H1 (cell line): Measurements from ENCODE around the gene SIRT3. TPM values are rescaled to one million over a fixed set of nuclear protein-coding genes. Genes with fewer than 3 reads are reported as not detected.

ENCODE experiments used
- CTCF ChIA-PET: fragments of 300-600 bp; sonication (Branson Sonifier 250); formaldehyde crosslinking; loops from one replicate; lab custom pipeline; 2021; ENCODE audit not compliant: partially characterized antibody; lab: Charles Lee
- POLR2A ChIA-PET: fragments of 300-600 bp; sonication (Branson Sonifier 250); formaldehyde crosslinking; loops from one replicate; lab custom pipeline; 2021; ENCODE audit warnings: inconsistent platforms; ENCODE audit not compliant: partially characterized antibody; lab: Charles Lee
- DNase-seq, 2 experiments: peaks; one replicate each; pipeline versions ENCODE4 v3.0.0 to v3.0.0-alpha.2; 2010 to 2022; ENCODE audit warnings: low spot score in 2 of 2, low read depth in 1 of 2, mixed read lengths in 1 of 2
- FAIRE-seq: peaks from 2 replicates; lab custom pipeline; 2011; peaks lifted over from hg19 to GRCh38; lab: Jason Lieb, UNC
- H2AFZ ChIP-seq: 2 replicates; pipeline ENCODE4 v1.8.1; 2012; ENCODE audit warnings: low read length, inconsistent platforms
- H2AK5ac ChIP-seq: 2 replicates; pipeline ENCODE4 v1.6.1; 2013; ENCODE audit warnings: low read depth, low read length
- H2BK120ac ChIP-seq: replicated peaks from 2 replicates; pipeline ENCODE3; 2013; ENCODE audit warnings: low read depth, low read length, inconsistent platforms
- H2BK12ac ChIP-seq: 2 replicates; pipeline ENCODE4 v1.6.1; 2013; ENCODE audit warnings: low read depth, low read length
- H2BK15ac ChIP-seq: 2 replicates; pipeline ENCODE4 v1.6.1; 2013; ENCODE audit warnings: low read length
- H2BK20ac ChIP-seq: 2 replicates; pipeline ENCODE4 v1.6.1; 2013; ENCODE audit warnings: low read length
- H2BK5ac ChIP-seq: 2 replicates; pipeline ENCODE4 v1.6.1; 2013; ENCODE audit warnings: low read depth, low read length
- H3K14ac ChIP-seq: 2 replicates; pipeline ENCODE4 v1.6.1; 2013; ENCODE audit warnings: inconsistent platforms; ENCODE audit not compliant: insufficient read length
- H3K18ac ChIP-seq: 2 replicates; pipeline ENCODE4 v1.6.1; 2013; ENCODE audit warnings: low read length; ENCODE audit errors: extremely low read depth
- H3K23ac ChIP-seq: 2 replicates; pipeline ENCODE4 v1.6.1; 2013; ENCODE audit warnings: inconsistent platforms; ENCODE audit not compliant: insufficient read length
- H3K23me2 ChIP-seq: 2 replicates; pipeline ENCODE4 v1.6.1; 2013; ENCODE audit warnings: low read depth, low read length
- H3K27ac ChIP-seq: 2 replicates; pipeline ENCODE4 v1.6.1; 2011; ENCODE audit warnings: low read depth, low read length, inconsistent platforms
- H3K27me3 ChIP-seq, 4 experiments: replicated peaks in 1 of 4; 1 replicate in 1 of 4; 2 replicates in 3 of 4; pipeline versions ENCODE4 v1.6.1 to v1.8.1; 2011 to 2013; ENCODE audit warnings: low read length in 3 of 4, mild to moderate bottlenecking in 3 of 4, inconsistent platforms in 2 of 4, mixed read lengths in 2 of 4, moderate library complexity in 1 of 4; ENCODE audit not compliant: control insufficient read depth in 3 of 4, insufficient read depth in 3 of 4; ENCODE audit errors: extremely low read depth in 1 of 4
- H3K36me3 ChIP-seq, 4 experiments: 2 replicates each; pipeline versions ENCODE4 v1.6.1 to v1.8.1; 2011 to 2013; ENCODE audit warnings: mild to moderate bottlenecking in 4 of 4, low read length in 3 of 4, moderate library complexity in 2 of 4, control low read depth in 1 of 4, inconsistent platforms in 1 of 4; ENCODE audit not compliant: insufficient read depth in 4 of 4, control insufficient read depth in 2 of 4
- H3K4ac ChIP-seq: replicated peaks from 2 replicates; pipeline ENCODE3; 2013; ENCODE audit warnings: low read length, low read depth, mixed read lengths, inconsistent platforms; ENCODE audit not compliant: insufficient read length
- H3K4me1 ChIP-seq, 4 experiments: replicated peaks in 1 of 4; 1 replicate in 1 of 4; 2 replicates in 3 of 4; pipeline versions ENCODE4 v1.6.1 to v1.8.1; 2011 to 2013; ENCODE audit warnings: low read length in 3 of 4, inconsistent platforms in 2 of 4, mixed read lengths in 1 of 4; ENCODE audit not compliant: insufficient read depth in 4 of 4, control insufficient read depth in 3 of 4
- H3K4me2 ChIP-seq, 2 experiments: 2 replicates each; pipeline versions ENCODE4 v1.6.1 to v1.8.1; 2011 to 2013; ENCODE audit warnings: low read depth in 2 of 2, low read length in 2 of 2, control low read depth in 1 of 2, inconsistent platforms in 1 of 2, mild to moderate bottlenecking in 1 of 2; ENCODE audit not compliant: insufficient read depth in 1 of 2
- H3K4me3 ChIP-seq, 4 experiments: fragments of 200-600, 300-600 bp in 1 of 4; sonication (generic), shearing (Covaris generic), sonication (Bioruptor Twin) in 1 of 4; 2 replicates each; pipeline versions ENCODE4 v1.5.1 to v1.8.1; 2011 to 2016; ENCODE audit warnings: low read length in 4 of 4, low read depth in 3 of 4, control low read depth in 2 of 4, inconsistent platforms in 2 of 4, mild to moderate bottlenecking in 2 of 4, mixed read lengths in 1 of 4, moderate library complexity in 1 of 4; ENCODE audit not compliant: insufficient read depth in 2 of 4; ENCODE audit errors: extremely low read depth in 1 of 4
- H3K56ac ChIP-seq: replicated peaks from 2 replicates; pipeline ENCODE3; 2013; ENCODE audit warnings: low read depth, mild to moderate bottlenecking, mixed read lengths, low read length, inconsistent platforms; ENCODE audit not compliant: insufficient read length
- H3K79me1 ChIP-seq: 2 replicates; pipeline ENCODE4 v1.6.1; 2013; ENCODE audit warnings: low read depth, low read length, control low read depth
- H3K79me2 ChIP-seq, 2 experiments: 2 replicates each; pipeline versions ENCODE4 v1.6.1 to v1.8.1; 2012 to 2013; ENCODE audit warnings: low read length in 2 of 2, mild to moderate bottlenecking in 2 of 2, inconsistent platforms in 1 of 2; ENCODE audit not compliant: insufficient read depth in 2 of 2, control insufficient read depth in 1 of 2
- H3K9ac ChIP-seq, 4 experiments: replicated peaks in 1 of 4; 1 replicate in 1 of 4; 2 replicates in 3 of 4; pipeline versions ENCODE4 v1.6.1 to v1.8.1; 2011 to 2013; ENCODE audit warnings: low read depth in 3 of 4, low read length in 3 of 4, control low read depth in 2 of 4, mild to moderate bottlenecking in 2 of 4, moderate library complexity in 2 of 4, inconsistent platforms in 1 of 4; ENCODE audit errors: extremely low read depth in 1 of 4
- H3K9me3 ChIP-seq, 2 experiments: 2 replicates each; pipeline versions ENCODE4 v1.6.1 to v1.8.1; 2012 to 2013; ENCODE audit warnings: mild to moderate bottlenecking in 2 of 2, moderate library complexity in 2 of 2, control low read depth in 1 of 2, inconsistent platforms in 1 of 2, low read depth in 1 of 2, low read length in 1 of 2, mixed read lengths in 1 of 2; ENCODE audit not compliant: insufficient read depth in 2 of 2
- H4K20me1 ChIP-seq, 2 experiments: replicated peaks in 1 of 2; 2 replicates each; pipeline versions ENCODE3 to v1.8.1; 2011 to 2013; ENCODE audit warnings: inconsistent platforms in 2 of 2, low read length in 2 of 2, mild to moderate bottlenecking in 1 of 2; ENCODE audit not compliant: insufficient read depth in 2 of 2, control insufficient read depth in 1 of 2
- H4K5ac ChIP-seq: 2 replicates; pipeline ENCODE4 v1.6.1; 2013; ENCODE audit warnings: low read length, low read depth, mixed read lengths, inconsistent platforms; ENCODE audit not compliant: insufficient read length
- H4K8ac ChIP-seq: 2 replicates; pipeline ENCODE4 v1.8.0; 2013; ENCODE audit warnings: mild to moderate bottlenecking, moderate library complexity, low read length, inconsistent platforms; ENCODE audit not compliant: insufficient read depth; ENCODE audit errors: extremely low read depth
- H4K91ac ChIP-seq: replicated peaks from 2 replicates; pipeline ENCODE3; 2013; ENCODE audit warnings: low read length, mixed read lengths, inconsistent platforms; ENCODE audit not compliant: insufficient read length
- NANOG ChIP-seq: IDR thresholded peaks from 2 replicates; pipeline ENCODE4 v1.6.1; 2011; ENCODE audit warnings: low read length, low read depth, mild to moderate bottlenecking, inconsistent platforms; ENCODE audit not compliant: insufficient read depth, poor library complexity, severe bottlenecking
- WGBS, 2 experiments: shearing (Covaris generic) in 1 of 2; methylation state at CpG; one replicate each; pipeline versions ENCODE4 v1.1.6 to v1.1.7; 2013 to 2015; ENCODE audit warnings: low lambda C conversion rate in 2 of 2, mixed read lengths in 2 of 2, inconsistent platforms in 1 of 2, low coverage in 1 of 2, missing lambda C conversion rate in 1 of 2; ENCODE audit not compliant: insufficient replicate concordance in 2 of 2, insufficient coverage in 1 of 2, insufficient read length in 1 of 2; ENCODE audit errors: extremely low coverage in 1 of 2, missing lambda C conversion rate in 1 of 2; 5-methylcytosine and 5-hydroxymethylcytosine counted together
- polyA plus RNA-seq, 7 experiments: library from polyadenylated mRNA; depleted of rRNA in 3 of 7; stranded (reverse) in 5 of 7; unstranded in 2 of 7; fragments of >200 nt in 5 of 7; fragments of 200-250 nt in 2 of 7; gene quantifications; 1 replicate in 5 of 7; 2 replicates in 1 of 7; 4 replicates in 1 of 7; pipeline versions ENCODE4 v1.2.1 to v1.2.3, GENCODE V29; 2011 to 2013; ENCODE audit warnings: missing spikeins in 2 of 7, mixed read lengths in 2 of 7
- total RNA-seq: library from RNA; stranded (reverse); fragmentation: NEBNext Ultra II Directional; extraction: Animal tissue kit (Norgen Biotek cat#: 25700); gene quantifications from 2 replicates; pipeline ENCODE4 v1.2.1, GENCODE V29; 2021

SIRT3 gene
- total and polyA plus RNA-seq, 2 of the 8 experiments (the other 6 are each of a cell fraction or from before 2014, with no cell fraction given): 14.3 to 21.6 TPM

GRCh38 chr11:285894-286220, 49.7 kb upstream of the SIRT3 start:
- H2BK5ac ChIP-seq: no peak overlapping the region
- H2BK20ac ChIP-seq: no peak overlapping the region
- no peaks in the 10 kb centered on the region for H4K20me1 ChIP-seq
- no peak overlapping the region for H4K91ac ChIP-seq
- ChIA-PET CTCF (interaction anchor here (3.9 to 8.6 kb wide), 2 partner anchors 34 to 35 kb away, joined by 30 to 88 read pairs; no protein-coding TSS in a partner anchor), POLR2A (interaction anchor here (1.1 to 7.7 kb wide), 5 partner anchors 9 to 86 kb away, joined by 3 to 51 read pairs (median 8); partner anchors contain the start of genes IFITM2 and IFITM5)
- no peak overlapping the region for H3K4me3 ChIP-seq
- 93% methylated on average over 8 of the region's 8 CpGs; no CpG with 5 or more reads in 1 of the 2 experiments for WGBS, 2 experiments
- H3K4ac ChIP-seq: no peak overlapping the region
- H3K9me3 ChIP-seq: peaks cover 0 to 3% of the 10 kb centered on the region in 2 experiments; a peak in 1 of 4 replicates
- H3K4me2 ChIP-seq: no peak overlapping the region
- no peak overlapping the region for H2BK12ac ChIP-seq
- H3K4me1 ChIP-seq: peaks cover 0 to 28% (median 21%) of the 10 kb centered on the region in 4 experiments; a peak in 6 of 7 replicates
- peak overlapping the region; percentile 48; the same call in 1 of the 2 replicates for H3K18ac ChIP-seq
- no peak overlapping the region for H3K9ac ChIP-seq
- no peak overlapping the region for H2BK15ac ChIP-seq
- 0 out of 2 replicates have a peak, but pooled peaks cover 4% of the 10 kb centered on the region for H3K79me1 ChIP-seq
- H3K79me2 ChIP-seq: no peaks in the 10 kb centered on the region
- no peak overlapping the region for H3K23ac ChIP-seq
- no peak overlapping the region for H4K5ac ChIP-seq
- H2AK5ac ChIP-seq: 0 out of 2 replicates have a peak overlapping the region, but pooled peaks have one; percentile 6
- no peak overlapping the region for H3K56ac ChIP-seq
- H3K27ac ChIP-seq: no peak overlapping the region
- peaks cover 5% of the 10 kb centered on the region; the same call in 1 of the 2 replicates for H3K23me2 ChIP-seq
- no peak overlapping the region for H3K14ac ChIP-seq
- H2AFZ ChIP-seq: no peak overlapping the region
- FAIRE-seq (no peak), DNase-seq (peak in 1 of 2 experiments; percentile 30)
- no peaks in the 10 kb centered on the region; a peak in 1 of 8 replicates for H3K36me3 ChIP-seq
- peaks cover 5 to 16% (median 13%) of the 10 kb centered on the region in 4 experiments; a peak in 6 of 7 replicates for H3K27me3 ChIP-seq
- H4K8ac ChIP-seq: no peak overlapping the region
- no peak overlapping the region for H2BK120ac ChIP-seq
- no peak for TF ChIP-seq NANOG
